ENCODE results near the gene RAB36. TPM values are rescaled to one million over a fixed set of nuclear protein-coding genes. Genes with fewer than 3 reads are reported as not detected.

The RAB36 gene, protein sequence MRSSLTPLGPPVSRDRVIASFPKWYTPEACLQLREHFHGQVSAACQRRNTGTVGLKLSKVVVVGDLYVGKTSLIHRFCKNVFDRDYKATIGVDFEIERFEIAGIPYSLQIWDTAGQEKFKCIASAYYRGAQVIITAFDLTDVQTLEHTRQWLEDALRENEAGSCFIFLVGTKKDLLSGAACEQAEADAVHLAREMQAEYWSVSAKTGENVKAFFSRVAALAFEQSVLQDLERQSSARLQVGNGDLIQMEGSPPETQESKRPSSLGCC
- 5.6 and 6.1 TPM in 2 replicates for total RNA-seq

DNA sequence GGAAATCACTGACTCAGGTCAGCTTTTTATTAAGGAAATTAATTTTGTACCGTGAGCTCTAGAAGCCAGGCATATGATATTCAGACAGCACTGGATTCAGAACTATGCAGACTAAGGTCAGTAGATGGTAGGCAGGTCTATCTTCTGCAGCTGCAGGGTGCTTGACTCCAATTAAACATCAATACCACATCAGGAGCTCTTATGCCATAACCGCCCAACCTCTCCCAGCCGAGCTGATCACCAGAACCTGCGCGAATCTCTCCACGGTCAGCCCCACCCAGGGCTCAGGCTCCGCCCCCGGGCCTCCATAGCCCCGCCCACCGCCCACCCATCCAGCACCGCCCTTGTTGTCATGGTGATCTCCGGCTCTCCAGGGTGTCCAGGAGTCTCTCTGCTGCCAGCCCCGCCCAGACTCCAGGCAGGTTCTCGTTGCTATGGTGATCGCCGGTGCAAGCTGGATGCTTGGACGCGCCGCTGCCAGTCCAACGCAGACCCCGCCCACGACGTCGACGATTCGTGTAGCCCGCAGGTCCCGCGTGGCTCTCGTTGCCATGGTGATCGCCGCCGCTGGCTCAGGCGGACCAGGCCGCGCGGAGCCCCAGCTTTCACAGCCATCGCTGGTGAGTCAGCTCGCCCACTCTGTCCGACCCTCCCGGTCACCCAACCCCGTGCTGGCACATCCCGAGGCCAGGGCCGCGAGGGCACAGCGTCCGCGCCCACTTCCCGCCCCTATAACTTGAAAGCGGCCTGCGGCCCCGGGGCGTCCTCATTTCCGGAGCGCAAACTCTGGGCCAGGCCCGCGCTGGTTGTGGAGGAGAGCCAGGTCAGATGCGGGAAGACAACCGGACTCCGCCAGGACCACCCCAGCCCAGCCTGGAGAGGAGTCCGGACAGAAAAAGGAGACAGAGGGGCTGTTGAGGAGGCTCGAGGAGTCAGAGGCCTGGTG lies at the start of gene RAB36:
Gene RAB36 (plus strand): TSS at position 546 of the 946 bp plus-strand sequence. CDS start 1,140 bp downstream, outside the sequence.
- peak within 1 kb of the TSS; percentile 64 for H3K4me3 ChIP-seq (ENCODE audit: low read depth, low read length)
- DNase-seq (ENCODE audit: low read depth) = peak; percentile 98
- TF ChIP-seq, protein P1, sequence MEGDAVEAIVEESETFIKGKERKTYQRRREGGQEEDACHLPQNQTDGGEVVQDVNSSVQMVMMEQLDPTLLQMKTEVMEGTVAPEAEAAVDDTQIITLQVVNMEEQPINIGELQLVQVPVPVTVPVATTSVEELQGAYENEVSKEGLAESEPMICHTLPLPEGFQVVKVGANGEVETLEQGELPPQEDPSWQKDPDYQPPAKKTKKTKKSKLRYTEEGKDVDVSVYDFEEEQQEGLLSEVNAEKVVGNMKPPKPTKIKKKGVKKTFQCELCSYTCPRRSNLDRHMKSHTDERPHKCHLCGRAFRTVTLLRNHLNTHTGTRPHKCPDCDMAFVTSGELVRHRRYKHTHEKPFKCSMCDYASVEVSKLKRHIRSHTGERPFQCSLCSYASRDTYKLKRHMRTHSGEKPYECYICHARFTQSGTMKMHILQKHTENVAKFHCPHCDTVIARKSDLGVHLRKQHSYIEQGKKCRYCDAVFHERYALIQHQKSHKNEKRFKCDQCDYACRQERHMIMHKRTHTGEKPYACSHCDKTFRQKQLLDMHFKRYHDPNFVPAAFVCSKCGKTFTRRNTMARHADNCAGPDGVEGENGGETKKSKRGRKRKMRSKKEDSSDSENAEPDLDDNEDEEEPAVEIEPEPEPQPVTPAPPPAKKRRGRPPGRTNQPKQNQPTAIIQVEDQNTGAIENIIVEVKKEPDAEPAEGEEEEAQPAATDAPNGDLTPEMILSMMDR (IDR thresholded peaks at IDR 0.05; ENCODE audit: insufficient read depth, low read depth, low read length) = no peak

DNA sequence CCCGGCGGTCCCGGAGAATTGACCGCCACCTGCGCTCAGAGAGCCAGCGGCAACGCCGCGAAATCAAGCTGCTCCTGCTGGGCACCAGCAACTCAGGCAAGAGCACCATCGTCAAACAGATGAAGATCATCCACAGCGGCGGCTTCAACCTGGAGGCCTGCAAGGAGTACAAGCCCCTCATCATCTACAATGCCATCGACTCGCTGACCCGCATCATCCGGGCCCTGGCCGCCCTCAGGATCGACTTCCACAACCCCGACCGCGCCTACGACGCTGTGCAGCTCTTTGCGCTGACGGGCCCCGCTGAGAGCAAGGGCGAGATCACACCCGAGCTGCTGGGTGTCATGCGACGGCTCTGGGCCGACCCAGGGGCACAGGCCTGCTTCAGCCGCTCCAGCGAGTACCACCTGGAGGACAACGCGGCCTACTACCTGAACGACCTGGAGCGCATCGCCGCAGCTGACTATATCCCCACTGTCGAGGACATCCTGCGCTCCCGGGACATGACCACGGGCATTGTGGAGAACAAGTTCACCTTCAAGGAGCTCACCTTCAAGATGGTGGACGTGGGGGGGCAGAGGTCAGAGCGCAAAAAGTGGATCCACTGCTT lies 49.4 kb upstream of the RAB36 start:
- no peak overlapping the region for H3K4me3 ChIP-seq (ENCODE audit: low read depth, low read length)
- DNase-seq (ENCODE audit: low read depth) = no peak
- TF ChIP-seq, protein P1 (IDR thresholded peaks at IDR 0.05; ENCODE audit: insufficient read depth, low read depth, low read length) = no peak

DNA sequence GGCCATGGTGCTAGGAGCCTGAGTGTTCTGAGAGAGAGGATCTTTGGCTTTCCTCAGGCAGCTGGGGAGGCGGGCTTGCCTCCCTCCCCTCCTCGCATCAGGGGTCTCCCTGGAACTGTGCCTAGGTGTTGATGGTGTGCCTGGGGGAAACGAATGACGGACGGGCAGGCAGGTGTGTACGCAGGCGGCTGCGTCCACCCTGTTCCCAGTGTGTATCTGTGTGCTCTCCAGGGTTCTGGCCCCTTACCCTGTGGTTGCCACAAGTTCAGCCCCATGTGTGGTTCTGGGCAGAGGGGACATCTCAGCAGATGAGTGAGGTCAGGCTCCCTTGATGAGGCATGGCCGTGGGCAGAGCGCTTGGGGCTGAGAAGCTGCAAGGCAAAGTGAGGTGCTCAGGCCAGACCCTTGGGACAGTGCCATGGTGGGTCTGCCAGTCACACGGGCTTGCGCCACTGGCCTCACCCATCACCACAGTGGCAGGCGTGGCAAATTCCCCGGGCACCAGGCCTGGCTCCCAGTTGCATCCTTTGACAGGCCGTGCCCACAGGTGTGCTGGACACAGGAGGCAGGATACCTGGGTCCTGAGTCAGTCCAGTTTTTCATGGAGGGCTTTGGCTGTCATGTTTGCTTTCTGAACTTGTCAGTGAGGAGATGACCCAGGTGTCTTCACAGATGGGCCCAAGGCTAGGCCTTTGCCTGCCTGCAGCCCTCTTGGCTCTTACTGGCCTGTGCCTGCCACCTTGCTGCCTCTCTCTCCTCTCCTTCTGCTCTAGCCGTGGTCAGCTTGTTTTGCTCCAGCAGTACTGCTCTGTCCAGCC lies 47.7 kb upstream of the RAB36 start:
- H3K4me3 ChIP-seq (ENCODE audit: low read depth, low read length) = no peak overlapping the region
- TF ChIP-seq, protein P1 (IDR thresholded peaks at IDR 0.05; ENCODE audit: insufficient read depth, low read depth, low read length) = no peak
- DNase-seq (ENCODE audit: low read depth) = no peak

DNA sequence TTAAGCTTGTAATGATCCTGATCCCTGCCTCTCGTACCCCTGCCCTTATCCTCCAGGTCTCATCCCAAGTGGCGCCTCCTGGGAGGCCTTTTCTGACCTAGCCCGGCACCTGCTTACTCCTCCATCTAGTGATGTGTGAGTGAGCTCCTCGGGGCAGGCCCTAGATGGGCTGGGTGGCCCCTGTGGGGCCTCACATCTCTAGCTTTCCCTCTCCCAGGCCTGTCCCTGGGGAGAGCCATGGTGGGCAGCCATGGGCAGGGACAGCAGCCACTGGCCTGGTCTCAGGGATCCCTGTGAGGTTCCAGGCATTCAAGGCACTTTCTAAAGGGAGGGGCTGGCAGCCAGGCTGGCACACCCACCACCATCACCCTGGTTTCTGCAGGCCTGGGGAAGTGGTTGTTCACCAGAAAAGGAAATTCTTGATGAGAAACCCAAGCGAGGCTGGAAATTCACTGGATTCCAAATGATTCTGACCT lies 47.0 kb upstream of the RAB36 start:
- H3K4me3 ChIP-seq (ENCODE audit: low read depth, low read length) = no peak overlapping the region
- TF ChIP-seq, protein P1 (IDR thresholded peaks at IDR 0.05; ENCODE audit: insufficient read depth, low read depth, low read length) = no peak
- no peak for DNase-seq (ENCODE audit: low read depth)

DNA sequence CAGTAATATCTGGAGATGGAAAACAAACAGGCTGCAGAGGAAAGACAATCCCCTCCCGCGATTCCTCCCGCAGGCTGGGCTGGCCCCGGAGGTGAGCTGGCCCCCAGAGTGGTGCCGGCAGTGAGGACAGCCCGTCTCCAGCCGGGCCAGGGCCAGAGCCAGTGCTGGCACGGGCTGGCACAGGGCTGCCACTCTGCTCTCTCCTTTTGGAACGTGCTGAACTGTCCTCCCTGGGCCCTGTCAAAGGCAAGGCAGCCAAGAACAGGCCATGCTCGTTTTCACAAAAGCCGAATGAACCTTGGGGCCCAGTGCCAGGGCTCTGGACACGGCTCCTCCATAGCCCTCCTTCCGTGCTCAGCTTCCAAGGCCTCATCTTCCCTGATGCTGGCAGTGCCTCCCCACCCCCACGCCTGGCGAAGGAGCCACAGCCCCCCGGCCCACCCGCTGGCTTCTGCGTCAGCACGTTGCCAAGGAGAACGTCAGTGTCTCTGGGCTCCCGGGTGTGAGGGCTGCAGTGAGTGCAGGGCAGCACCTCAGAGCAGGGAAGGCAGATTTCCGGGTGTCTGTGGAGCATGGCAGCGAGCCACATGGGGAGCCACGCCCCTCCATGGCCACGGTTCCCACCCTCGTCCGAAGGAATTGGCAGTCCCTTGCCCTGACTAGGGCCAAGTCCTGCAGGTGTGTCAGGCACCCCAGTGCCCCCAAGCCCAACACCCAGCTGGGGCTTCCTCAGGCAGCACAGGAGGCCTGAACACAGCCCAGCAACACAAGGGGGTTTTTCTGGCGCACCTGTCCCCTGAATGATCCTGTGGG lies 46.4 kb upstream of the RAB36 start:
- no peak for DNase-seq (ENCODE audit: low read depth)
- no peak overlapping the region for H3K4me3 ChIP-seq (ENCODE audit: low read depth, low read length)
- TF ChIP-seq, protein P1 (IDR thresholded peaks at IDR 0.05; ENCODE audit: insufficient read depth, low read depth, low read length) = no peak

Measured in fibroblast of villous mesenchyme (primary cell).